HepG2 (cell line): ENCODE measurements around the gene P3H3. TPM values are rescaled to one million over a fixed set of nuclear protein-coding genes. Genes with fewer than 3 reads are reported as not detected.
A peak's percentile ranks its signal among the peaks of the same experiment; 100 is the strongest.

Source experiments
- AHR ChIP-seq: IDR thresholded peaks from 2 replicates; pipeline ENCODE4 v1.6.1; 2018; ENCODE audit warnings: missing genetic modification reagents, missing compliant biosample characterization
- ATAD3A ChIP-seq: sonication (generic); formaldehyde crosslinking; IDR thresholded peaks from 2 replicates; pipeline ENCODE4 v1.4.0; 2020; ENCODE audit warnings: missing genetic modification reagents
- ATRX ChIP-seq: sonication (generic); formaldehyde crosslinking; IDR thresholded peaks from 2 replicates; pipeline ENCODE4 v1.4.0; 2020; ENCODE audit warnings: missing genetic modification reagents, borderline replicate concordance
- BHLHE40 ChIP-seq: IDR thresholded peaks from 2 replicates; pipeline ENCODE4 v1.6.1; 2011; ENCODE audit warnings: low read length, improper control_type of control experiment
- EHMT2 ChIP-seq: fragments of 200-600 bp; sonication (generic); IDR thresholded peaks from 2 replicates; pipeline ENCODE4 v1.7.0; 2017; ENCODE audit warnings: antibody characterized with exemption, low read depth, low read length, borderline replicate concordance
- FOXO1 ChIP-seq: sonication (generic); formaldehyde crosslinking; IDR thresholded peaks from 2 replicates; pipeline ENCODE4 v1.4.0; 2020; ENCODE audit warnings: missing genetic modification reagents
- KLF13 ChIP-seq: sonication (generic); formaldehyde crosslinking; IDR thresholded peaks from 2 replicates; pipeline ENCODE4 v1.4.0; 2020; ENCODE audit warnings: mild to moderate bottlenecking, missing genetic modification reagents
- MXD4 ChIP-seq: IDR thresholded peaks from 2 replicates; pipeline ENCODE4 v1.6.1; 2016; ENCODE audit warnings: mild to moderate bottlenecking, missing biosample characterization, missing genetic modification reagents
- PITX1 ChIP-seq: sonication (generic); formaldehyde crosslinking; IDR thresholded peaks from 2 replicates; pipeline ENCODE4 v1.5.1; 2020; ENCODE audit warnings: mild to moderate bottlenecking, missing genetic modification reagents
- ZMYM2 ChIP-seq: sonication (generic); formaldehyde crosslinking; IDR thresholded peaks from 2 replicates; pipeline ENCODE4 v1.8.0; 2022; ENCODE audit warnings: mild to moderate bottlenecking, missing genetic modification reagents
- ZNF326 ChIP-seq: sonication (generic); formaldehyde crosslinking; IDR thresholded peaks from 2 replicates; pipeline ENCODE4 v1.4.0; 2020; ENCODE audit warnings: missing genetic modification reagents, borderline replicate concordance
- ZNF598 ChIP-seq: sonication (generic); formaldehyde crosslinking; IDR thresholded peaks from 2 replicates; pipeline ENCODE4 v1.5.1; 2020; ENCODE audit warnings: mild to moderate bottlenecking, missing genetic modification reagents, borderline replicate concordance
- polyA plus RNA-seq, 8 experiments: library from polyadenylated mRNA; depleted of rRNA in 3 of 8; stranded (reverse) in 7 of 8; unstranded in 1 of 8; fragments of >200 nt; fragmentation: Illumina TruSeq in 4 of 8; extraction: Trizol in 4 of 8; gene quantifications; 2 replicates each; pipeline versions ENCODE4 v1.2.1 to v1.2.3, GENCODE V29; 2011 to 2016; ENCODE audit warnings: low read depth in 4 of 8, missing spikeins in 1 of 8, mixed read lengths in 1 of 8; ENCODE audit not compliant: insufficient read depth in 1 of 8
- total RNA-seq, 5 experiments: library from RNA; depleted of rRNA; stranded (reverse); fragments of >200 nt; fragmentation: Illumina TruSeq; extraction: Trizol; gene quantifications; 2 replicates each; pipeline ENCODE4 v1.2.3, GENCODE V29; 2016; ENCODE audit warnings: low read depth in 1 of 5
- TF ChIP-seq, protein P1 (sequence below): sonication (generic); formaldehyde crosslinking; IDR thresholded peaks from 2 replicates; pipeline ENCODE4 v1.8.1; 2023; ENCODE audit warnings: mild to moderate bottlenecking, missing genetic modification reagents
- TF ChIP-seq, protein P2 (sequence below): sonication (generic); formaldehyde crosslinking; IDR thresholded peaks from 2 replicates; pipeline ENCODE4 v1.4.0; 2020; ENCODE audit warnings: missing genetic modification reagents, borderline replicate concordance
- TF ChIP-seq, protein P3 (sequence below): sonication (generic); formaldehyde crosslinking; IDR thresholded peaks from one replicate; pipeline ENCODE4 v1.5.1; 2020; ENCODE audit warnings: mild to moderate bottlenecking, missing genetic modification reagents; ENCODE audit errors: not compliant biosample characterization

Gene P3H3
- total and polyA plus RNA-seq, 2 of the 13 experiments (the other 11 are each of a cell fraction or from before 2014, with no cell fraction given), result 20.1 to 20.5 TPM

DNA sequence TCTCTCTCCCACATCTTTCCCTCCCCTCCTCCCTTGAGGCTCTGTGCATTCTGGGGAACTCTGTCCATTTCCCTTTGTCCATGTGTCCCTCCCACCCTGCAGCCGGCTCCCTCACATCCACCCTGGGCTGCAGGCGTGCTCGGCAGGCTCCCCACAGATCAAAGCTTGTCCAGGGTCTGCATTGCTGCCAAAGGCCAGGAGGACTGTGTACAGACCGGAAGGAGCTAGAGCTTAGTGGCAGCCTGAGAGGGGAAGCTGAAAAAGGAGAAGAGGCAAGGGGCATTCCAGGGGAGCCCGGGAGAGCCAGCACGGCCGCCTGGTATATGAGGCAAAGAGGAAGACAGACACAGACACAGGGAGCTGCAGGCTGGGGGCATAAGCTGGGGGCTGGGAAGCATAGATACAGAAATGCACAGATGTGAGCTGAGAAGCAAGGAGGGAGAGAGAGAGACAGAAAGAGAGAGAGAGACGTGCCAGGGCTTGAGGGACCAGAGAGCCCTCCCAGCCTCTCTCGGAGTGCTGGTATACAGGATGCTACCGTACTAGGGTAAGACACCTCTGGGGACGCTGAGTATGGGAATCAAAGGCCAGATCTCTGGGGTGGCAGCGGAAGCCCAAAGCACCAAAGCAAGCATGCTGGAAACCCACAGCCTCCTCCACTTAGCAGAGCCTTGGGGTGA is 35.5 kb upstream of the P3H3 start (continued):
- TF ChIP-seq, protein P1, sequence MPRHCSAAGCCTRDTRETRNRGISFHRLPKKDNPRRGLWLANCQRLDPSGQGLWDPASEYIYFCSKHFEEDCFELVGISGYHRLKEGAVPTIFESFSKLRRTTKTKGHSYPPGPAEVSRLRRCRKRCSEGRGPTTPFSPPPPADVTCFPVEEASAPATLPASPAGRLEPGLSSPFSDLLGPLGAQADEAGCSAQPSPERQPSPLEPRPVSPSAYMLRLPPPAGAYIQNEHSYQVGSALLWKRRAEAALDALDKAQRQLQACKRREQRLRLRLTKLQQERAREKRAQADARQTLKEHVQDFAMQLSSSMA (CRISPR knock-in tag), result peak; percentile 43; the same call in 1 of the 2 replicates
- TF ChIP-seq AHR, result no peak
- TF ChIP-seq PITX1 (CRISPR knock-in tag), result peak; percentile 84
- TF ChIP-seq ATAD3A (CRISPR knock-in tag), result no peak
- no peak for TF ChIP-seq ATRX (CRISPR knock-in tag)
- TF ChIP-seq BHLHE40, result peak; percentile 83
- TF ChIP-seq ZMYM2 (CRISPR knock-in tag), result peak; percentile 42; the same call in 1 of the 2 replicates
- no peak for TF ChIP-seq KLF13 (CRISPR knock-in tag)
- TF ChIP-seq ZNF598 (CRISPR knock-in tag), result no peak
- no peak for TF ChIP-seq ZNF326 (CRISPR knock-in tag)
- peak; percentile 74; the same call in 1 of the 2 replicates for TF ChIP-seq FOXO1 (CRISPR knock-in tag)
- TF ChIP-seq, protein P2, sequence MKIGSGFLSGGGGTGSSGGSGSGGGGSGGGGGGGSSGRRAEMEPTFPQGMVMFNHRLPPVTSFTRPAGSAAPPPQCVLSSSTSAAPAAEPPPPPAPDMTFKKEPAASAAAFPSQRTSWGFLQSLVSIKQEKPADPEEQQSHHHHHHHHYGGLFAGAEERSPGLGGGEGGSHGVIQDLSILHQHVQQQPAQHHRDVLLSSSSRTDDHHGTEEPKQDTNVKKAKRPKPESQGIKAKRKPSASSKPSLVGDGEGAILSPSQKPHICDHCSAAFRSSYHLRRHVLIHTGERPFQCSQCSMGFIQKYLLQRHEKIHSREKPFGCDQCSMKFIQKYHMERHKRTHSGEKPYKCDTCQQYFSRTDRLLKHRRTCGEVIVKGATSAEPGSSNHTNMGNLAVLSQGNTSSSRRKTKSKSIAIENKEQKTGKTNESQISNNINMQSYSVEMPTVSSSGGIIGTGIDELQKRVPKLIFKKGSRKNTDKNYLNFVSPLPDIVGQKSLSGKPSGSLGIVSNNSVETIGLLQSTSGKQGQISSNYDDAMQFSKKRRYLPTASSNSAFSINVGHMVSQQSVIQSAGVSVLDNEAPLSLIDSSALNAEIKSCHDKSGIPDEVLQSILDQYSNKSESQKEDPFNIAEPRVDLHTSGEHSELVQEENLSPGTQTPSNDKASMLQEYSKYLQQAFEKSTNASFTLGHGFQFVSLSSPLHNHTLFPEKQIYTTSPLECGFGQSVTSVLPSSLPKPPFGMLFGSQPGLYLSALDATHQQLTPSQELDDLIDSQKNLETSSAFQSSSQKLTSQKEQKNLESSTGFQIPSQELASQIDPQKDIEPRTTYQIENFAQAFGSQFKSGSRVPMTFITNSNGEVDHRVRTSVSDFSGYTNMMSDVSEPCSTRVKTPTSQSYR (CRISPR knock-in tag), result peak; percentile 44; the same call in 1 of the 2 replicates
- no peak for TF ChIP-seq EHMT2
- TF ChIP-seq, protein P3, sequence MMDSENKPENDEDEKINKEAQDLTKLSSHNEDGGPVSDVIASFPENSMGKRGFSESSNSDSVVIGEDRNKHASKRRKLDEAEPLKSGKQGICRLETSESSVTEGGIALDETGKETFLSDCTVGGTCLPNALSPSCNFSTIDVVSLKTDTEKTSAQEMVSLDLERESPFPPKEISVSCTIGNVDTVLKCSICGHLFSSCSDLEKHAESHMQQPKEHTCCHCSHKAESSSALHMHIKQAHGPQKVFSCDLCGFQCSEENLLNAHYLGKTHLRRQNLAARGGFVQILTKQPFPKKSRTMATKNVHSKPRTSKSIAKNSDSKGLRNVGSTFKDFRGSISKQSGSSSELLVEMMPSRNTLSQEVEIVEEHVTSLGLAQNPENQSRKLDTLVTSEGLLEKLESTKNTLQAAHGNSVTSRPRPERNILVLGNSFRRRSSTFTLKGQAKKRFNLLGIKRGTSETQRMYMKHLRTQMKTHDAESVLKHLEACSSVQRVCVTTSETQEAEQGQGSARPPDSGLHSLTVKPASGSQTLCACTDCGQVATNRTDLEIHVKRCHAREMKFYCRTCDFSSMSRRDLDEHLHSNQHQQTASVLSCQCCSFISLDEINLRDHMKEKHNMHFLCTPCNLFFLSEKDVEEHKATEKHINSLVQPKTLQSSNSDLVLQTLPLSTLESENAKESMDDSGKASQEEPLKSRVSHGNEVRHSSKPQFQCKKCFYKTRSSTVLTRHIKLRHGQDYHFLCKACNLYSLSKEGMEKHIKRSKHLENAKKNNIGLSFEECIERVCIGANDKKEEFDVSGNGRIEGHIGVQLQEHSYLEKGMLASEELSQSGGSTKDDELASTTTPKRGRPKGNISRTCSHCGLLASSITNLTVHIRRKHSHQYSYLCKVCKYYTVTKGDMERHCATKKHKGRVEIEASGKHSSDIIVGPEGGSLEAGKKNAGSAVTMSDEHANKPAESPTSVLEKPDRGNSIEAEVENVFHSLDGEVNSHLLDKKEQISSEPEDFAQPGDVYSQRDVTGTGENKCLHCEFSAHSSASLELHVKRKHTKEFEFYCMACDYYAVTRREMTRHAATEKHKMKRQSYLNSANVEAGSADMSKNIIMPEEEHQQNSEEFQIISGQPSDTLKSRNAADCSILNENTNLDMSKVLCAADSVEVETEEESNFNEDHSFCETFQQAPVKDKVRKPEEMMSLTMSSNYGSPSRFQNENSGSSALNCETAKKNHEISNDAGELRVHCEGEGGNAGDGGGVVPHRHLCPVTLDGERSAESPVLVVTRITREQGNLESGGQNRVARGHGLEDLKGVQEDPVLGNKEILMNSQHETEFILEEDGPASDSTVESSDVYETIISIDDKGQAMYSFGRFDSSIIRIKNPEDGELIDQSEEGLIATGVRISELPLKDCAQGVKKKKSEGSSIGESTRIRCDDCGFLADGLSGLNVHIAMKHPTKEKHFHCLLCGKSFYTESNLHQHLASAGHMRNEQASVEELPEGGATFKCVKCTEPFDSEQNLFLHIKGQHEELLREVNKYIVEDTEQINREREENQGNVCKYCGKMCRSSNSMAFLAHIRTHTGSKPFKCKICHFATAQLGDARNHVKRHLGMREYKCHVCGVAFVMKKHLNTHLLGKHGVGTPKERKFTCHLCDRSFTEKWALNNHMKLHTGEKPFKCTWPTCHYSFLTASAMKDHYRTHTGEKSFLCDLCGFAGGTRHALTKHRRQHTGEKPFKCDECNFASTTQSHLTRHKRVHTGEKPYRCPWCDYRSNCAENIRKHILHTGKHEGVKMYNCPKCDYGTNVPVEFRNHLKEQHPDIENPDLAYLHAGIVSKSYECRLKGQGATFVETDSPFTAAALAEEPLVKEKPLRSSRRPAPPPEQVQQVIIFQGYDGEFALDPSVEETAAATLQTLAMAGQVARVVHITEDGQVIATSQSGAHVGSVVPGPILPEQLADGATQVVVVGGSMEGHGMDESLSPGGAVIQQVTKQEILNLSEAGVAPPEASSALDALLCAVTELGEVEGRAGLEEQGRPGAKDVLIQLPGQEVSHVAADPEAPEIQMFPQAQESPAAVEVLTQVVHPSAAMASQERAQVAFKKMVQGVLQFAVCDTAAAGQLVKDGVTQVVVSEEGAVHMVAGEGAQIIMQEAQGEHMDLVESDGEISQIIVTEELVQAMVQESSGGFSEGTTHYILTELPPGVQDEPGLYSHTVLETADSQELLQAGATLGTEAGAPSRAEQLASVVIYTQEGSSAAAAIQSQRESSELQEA (CRISPR knock-in tag), result no peak
- TF ChIP-seq MXD4, result peak; percentile 32; the same call in 1 of the 2 replicates
